ENCODE measurements around the gene LIFR.

DNA sequence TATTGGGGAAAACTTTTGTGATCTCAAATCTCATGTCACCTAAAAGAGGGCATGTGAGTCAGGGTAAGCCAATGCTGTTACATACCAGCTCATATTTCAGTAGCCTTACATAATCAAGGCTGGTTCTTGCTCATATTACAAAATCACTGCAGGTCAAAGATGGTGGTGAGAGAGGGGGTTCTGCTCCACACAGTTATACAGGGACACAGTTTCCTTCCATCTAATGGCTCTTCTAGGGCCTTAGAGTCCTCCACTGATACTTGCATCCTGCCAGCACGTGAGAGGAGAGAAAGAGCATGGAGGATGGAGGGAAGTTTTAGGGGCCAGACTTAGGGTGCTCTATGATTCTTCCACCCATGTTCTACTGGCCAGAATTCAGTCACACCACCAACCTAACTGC lies 130.0 kb downstream of the LIFR start:
- TF ChIP-seq, protein P1, sequence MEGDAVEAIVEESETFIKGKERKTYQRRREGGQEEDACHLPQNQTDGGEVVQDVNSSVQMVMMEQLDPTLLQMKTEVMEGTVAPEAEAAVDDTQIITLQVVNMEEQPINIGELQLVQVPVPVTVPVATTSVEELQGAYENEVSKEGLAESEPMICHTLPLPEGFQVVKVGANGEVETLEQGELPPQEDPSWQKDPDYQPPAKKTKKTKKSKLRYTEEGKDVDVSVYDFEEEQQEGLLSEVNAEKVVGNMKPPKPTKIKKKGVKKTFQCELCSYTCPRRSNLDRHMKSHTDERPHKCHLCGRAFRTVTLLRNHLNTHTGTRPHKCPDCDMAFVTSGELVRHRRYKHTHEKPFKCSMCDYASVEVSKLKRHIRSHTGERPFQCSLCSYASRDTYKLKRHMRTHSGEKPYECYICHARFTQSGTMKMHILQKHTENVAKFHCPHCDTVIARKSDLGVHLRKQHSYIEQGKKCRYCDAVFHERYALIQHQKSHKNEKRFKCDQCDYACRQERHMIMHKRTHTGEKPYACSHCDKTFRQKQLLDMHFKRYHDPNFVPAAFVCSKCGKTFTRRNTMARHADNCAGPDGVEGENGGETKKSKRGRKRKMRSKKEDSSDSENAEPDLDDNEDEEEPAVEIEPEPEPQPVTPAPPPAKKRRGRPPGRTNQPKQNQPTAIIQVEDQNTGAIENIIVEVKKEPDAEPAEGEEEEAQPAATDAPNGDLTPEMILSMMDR (IDR thresholded peaks at IDR 0.05): no peak
- TF ChIP-seq POLR2AphosphoS5 (IDR thresholded peaks at IDR 0.05) (no peak), POLR2A (IDR thresholded peaks at IDR 0.05) (no peak)

Measured in prostate gland (tissue), 2 donors.